Hindlimb muscle (tissue), 1 donor: ENCODE data around the gene GRPEL1. TPM values are rescaled to one million over a fixed set of nuclear protein-coding genes. Genes with fewer than 3 reads are reported as not detected.

Source experiments
- DNase-seq: peaks from one replicate; pipeline ENCODE4 v3.0.0-alpha.2; 2013
- polyA plus RNA-seq: library from polyadenylated mRNA; unstranded; fragments of 120-200 nt; gene quantifications from one replicate; pipeline ENCODE4 v1.2.1, GENCODE V29; 2013; ENCODE audit not compliant: insufficient read length

The GRPEL1 gene
- polyA plus RNA-seq, 1 donor, result 25.5 TPM

- no peak for DNase-seq
Observed at GRCh38 chr4:7021355-7021754, 46.5 kb downstream of the GRPEL1 start.

DNA sequence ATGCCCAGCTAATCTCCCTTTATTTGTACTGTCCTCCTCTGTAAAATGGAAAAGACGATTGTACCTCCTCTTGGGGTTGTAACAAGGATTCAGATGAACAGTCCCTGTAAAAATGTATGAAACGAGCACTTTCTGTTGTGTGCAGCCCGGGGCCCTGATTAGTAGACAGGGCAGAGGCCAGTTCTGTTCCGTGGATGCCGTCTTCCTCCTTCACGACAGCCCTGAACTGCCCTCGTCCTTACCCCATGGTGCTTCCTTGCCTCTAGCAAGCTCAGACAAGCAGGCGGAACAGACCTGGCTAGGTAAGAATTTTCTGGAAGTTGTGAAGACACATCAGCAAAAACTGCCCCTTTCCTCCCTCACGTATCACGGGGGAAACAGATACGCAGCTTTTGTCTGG is 47.0 kb downstream of the GRPEL1 start:
- DNase-seq, result no peak

GRCh38 chr4:7020290-7020689 is 47.6 kb downstream of the GRPEL1 start:
- DNase-seq, result no peak

GRCh38 chr4:7019367-7019766 is 48.5 kb downstream of the GRPEL1 start:
- no peak for DNase-seq

DNA sequence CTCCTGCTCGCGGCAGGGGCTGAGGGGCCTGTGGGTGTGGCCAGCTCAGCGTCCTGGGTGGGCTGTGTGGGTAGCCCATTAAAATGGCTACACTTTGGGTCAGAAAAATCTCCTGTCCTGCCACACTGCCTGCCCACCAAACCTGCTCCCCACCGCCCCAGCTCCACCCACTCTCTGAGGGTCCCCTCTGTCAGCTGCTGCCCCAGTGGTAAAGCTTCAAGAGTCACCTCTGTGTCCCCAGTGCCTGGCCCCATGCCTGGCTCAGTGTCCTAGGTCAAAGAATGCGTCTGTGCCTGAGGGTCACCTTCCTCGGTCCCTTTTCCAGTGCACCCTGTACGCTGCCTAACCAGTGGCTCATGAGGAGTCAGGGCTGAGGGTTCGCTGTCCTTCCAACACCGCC is 49.6 kb downstream of the GRPEL1 start:
- DNase-seq, result no peak

DNA sequence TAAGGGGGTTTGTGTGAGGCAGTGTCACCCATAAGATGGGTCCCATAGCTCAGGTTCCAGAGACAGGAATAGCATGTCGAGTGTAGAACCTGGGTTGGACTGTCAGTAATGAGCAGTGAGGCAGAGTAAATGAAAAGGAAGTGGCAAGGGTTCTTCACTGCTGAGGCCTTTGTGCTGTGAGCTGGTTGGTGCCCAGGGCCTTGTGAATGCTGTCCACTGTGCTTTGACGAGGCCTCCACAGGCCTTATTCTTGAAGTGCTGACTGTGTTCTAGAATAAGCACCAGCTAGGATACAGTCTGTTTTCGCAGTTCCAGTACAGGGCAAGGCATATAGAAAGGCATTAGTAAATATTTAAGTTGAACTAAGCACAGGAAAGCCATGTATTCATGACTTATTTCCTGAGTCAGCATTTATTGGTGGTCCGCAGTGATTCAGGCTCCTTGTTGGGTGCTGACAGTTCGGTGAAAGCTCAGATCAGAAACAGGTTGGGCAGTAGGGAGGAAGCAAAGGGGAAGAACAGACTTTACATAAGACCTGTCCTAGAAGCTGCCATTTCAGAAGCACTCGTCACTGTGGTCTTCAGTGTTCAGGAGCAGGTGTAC is 50.3 kb downstream of the GRPEL1 start:
- no peak for DNase-seq

DNA sequence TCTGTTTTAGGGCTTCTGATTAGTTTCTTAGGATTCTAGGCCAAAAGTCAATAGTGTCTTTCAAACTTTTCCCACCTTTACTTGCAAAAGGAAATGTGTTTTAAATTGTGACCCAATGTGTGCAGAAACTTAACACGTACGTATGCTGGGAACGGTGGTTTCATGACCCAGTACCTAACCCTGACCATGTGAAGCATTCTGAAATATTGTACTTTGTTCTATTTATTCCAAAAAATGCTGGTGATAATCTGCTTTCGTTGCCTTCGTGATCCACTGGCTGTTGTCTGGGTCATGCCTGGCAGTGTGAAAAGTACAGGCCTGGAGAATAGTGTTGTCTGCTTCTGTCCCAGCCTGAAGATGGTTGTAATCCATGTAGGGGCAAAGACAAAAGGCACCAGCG is 51.4 kb downstream of the GRPEL1 start:
- no peak for DNase-seq

GRCh38 chr4:7016086-7016485 is 51.8 kb downstream of the GRPEL1 start:
- no peak for DNase-seq

GRCh38 chr4:7015383-7016035 is 52.4 kb downstream of the GRPEL1 start:
- DNase-seq, result no peak

- DNase-seq, result no peak
Observed at GRCh38 chr4:7014815-7015214, 53.0 kb downstream of the GRPEL1 start.

DNA sequence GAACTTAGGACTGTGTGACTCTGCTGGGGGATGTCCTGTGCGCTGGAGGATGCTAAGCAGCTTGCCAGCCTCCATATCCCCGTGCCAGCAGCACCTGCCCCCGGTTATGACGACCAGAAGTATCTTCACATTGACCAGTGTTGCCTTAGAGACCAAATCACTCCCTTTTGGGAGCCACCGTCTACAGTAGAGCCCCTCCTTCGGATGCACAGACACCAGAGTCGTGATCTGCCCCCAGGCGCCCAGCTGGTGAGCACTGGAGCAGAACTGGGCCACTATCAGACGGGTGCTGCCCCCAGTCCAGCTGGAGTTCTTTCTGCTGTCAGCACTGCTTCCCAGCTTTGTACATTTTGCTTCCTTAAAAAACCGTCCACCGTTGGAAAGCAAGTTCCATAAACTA is 54.7 kb downstream of the GRPEL1 start:
- DNase-seq, result no peak

GRCh38 chr4:7009564-7009963 is 58.3 kb downstream of the GRPEL1 start:
- no peak for DNase-seq

Other genes with a start within 250 kb of the GRPEL1 start
- gene TBC1D14, start 158.2 kb downstream of the GRPEL1 start, polyA plus RNA-seq, result 46.0 TPM
- 26.6 TPM for gene TADA2B, start 24.7 kb downstream of the GRPEL1 start, polyA plus RNA-seq
- gene SORCS2, start 124.5 kb upstream of the GRPEL1 start, polyA plus RNA-seq, result 6.9 TPM